Neutrophil (primary cell): ENCODE measurements around the gene PPARA.
"Not testable (repeated sequence)": the region's sequence is repeated elsewhere in the genome, so short reads cannot be mapped to it uniquely, and the experiment has no call there.

Experiments
- H3K27ac ChIP-seq: fragments of 200-600 bp; sonication (generic); 2 replicates; pipeline ENCODE4 v1.5.1; 2016; ENCODE audit warnings: mild to moderate bottlenecking, moderate library complexity
- H3K27me3 ChIP-seq: fragments of 200-600 bp; sonication (generic); 2 replicates; pipeline ENCODE4 v1.6.0; 2016; ENCODE audit warnings: mild to moderate bottlenecking
- H3K36me3 ChIP-seq: fragments of 200-600 bp; sonication (generic); 2 replicates; pipeline ENCODE4 v1.5.1; 2017
- H3K4me1 ChIP-seq, 2 experiments: fragments of 200-600 bp in 1 of 2; sonication (generic) in 1 of 2; 1 replicate in 1 of 2; 2 replicates in 1 of 2; pipeline versions ENCODE4 v1.5.1 to v1.6.1; 2013 to 2016; ENCODE audit warnings: low read depth in 1 of 2, low read length in 1 of 2, mild to moderate bottlenecking in 1 of 2, moderate library complexity in 1 of 2; ENCODE audit not compliant: control insufficient read depth in 1 of 2, insufficient read depth in 1 of 2
- H3K4me3 ChIP-seq, 2 experiments: fragments of 200-600 bp in 1 of 2; sonication (generic) in 1 of 2; 1 replicate in 1 of 2; 2 replicates in 1 of 2; pipeline ENCODE4 v1.5.1; 2013 to 2016; ENCODE audit warnings: low read depth in 1 of 2, low read length in 1 of 2, mild to moderate bottlenecking in 1 of 2, moderate library complexity in 1 of 2
- H3K9me3 ChIP-seq: fragments of 200-600 bp; sonication (generic); 2 replicates; pipeline ENCODE4 v1.5.1; 2016
- TF ChIP-seq, protein P1 (sequence below): fragments of 200-600 bp; sonication (generic); IDR thresholded peaks from 2 replicates; pipeline ENCODE4 v1.5.1; 2016; ENCODE audit warnings: antibody characterized with exemption

PPARA gene

DNA sequence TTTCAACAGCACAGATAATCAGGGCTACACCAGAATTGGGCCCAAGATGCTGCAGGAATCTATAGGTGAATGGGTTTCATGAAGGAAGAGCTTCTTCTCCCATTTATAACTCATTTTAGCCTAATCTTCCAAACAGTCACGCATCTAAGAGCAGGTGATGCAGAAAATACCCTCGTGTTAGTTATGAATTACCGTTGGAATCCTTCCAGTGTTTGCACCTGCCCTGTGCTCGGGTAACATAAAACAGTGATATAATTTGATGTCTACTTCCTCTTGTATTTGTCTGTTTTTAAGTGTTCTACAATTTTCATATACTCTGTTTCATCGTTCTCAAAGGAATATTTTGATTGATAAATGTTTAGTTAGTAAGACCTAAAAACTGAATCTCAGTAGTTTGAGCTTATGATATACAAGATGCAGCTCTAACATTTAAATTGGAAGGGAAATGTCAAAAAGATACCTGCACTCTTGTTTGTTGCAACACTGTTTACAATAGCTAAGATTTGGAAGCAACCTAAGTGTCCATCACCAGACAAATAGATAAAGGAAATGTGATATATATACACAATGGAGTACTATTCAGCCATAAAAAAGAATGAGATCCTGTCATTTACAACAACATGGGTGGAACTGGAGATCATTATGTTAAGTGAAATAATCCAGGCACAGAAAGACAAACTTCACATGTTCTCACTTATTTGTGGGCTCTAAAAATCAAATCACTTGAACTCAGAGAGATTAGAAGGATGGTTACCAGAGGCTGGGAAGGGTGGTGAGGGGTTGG lies 42.1 kb downstream of the PPARA start:
- H3K4me3 ChIP-seq: no peak overlapping the region
- no peak overlapping the region for H3K27ac ChIP-seq
- no peaks in the 10 kb centered on the region for H3K27me3 ChIP-seq
- H3K4me1 ChIP-seq: no peaks in the 10 kb centered on the region
- H3K9me3 ChIP-seq: no peaks in the 10 kb centered on the region
- TF ChIP-seq, protein P1, sequence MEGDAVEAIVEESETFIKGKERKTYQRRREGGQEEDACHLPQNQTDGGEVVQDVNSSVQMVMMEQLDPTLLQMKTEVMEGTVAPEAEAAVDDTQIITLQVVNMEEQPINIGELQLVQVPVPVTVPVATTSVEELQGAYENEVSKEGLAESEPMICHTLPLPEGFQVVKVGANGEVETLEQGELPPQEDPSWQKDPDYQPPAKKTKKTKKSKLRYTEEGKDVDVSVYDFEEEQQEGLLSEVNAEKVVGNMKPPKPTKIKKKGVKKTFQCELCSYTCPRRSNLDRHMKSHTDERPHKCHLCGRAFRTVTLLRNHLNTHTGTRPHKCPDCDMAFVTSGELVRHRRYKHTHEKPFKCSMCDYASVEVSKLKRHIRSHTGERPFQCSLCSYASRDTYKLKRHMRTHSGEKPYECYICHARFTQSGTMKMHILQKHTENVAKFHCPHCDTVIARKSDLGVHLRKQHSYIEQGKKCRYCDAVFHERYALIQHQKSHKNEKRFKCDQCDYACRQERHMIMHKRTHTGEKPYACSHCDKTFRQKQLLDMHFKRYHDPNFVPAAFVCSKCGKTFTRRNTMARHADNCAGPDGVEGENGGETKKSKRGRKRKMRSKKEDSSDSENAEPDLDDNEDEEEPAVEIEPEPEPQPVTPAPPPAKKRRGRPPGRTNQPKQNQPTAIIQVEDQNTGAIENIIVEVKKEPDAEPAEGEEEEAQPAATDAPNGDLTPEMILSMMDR: no peak
- H3K36me3 ChIP-seq: no peaks in the 10 kb centered on the region

- TF ChIP-seq, protein P1: no peak
- Histone ChIP-seq H3K4me3 (no peak overlapping the region), H3K36me3 (peaks cover 1% of the 10 kb centered on the region), H3K4me1 (no peaks in the 10 kb centered on the region), H3K27me3 (no peaks in the 10 kb centered on the region), H3K9me3 (no peaks in the 10 kb centered on the region), H3K27ac (no peak overlapping the region)
Measured at GRCh38 chr22:46193898-46194310, 43.6 kb downstream of the PPARA start.

GRCh38 chr22:46195487-46196165 lies 45.3 kb downstream of the PPARA start:
- H3K27me3 ChIP-seq: no peaks in the 10 kb centered on the region
- H3K4me3 ChIP-seq: no peak overlapping the region
- no peaks in the 10 kb centered on the region for H3K9me3 ChIP-seq
- TF ChIP-seq, protein P1: no peak
- no peaks in the 10 kb centered on the region for H3K4me1 ChIP-seq
- peaks cover 10% of the 10 kb centered on the region for H3K36me3 ChIP-seq
- no peak overlapping the region for H3K27ac ChIP-seq

- no peaks in the 10 kb centered on the region for H3K9me3 ChIP-seq
- H3K4me1 ChIP-seq: no peaks in the 10 kb centered on the region
- no peak overlapping the region for H3K4me3 ChIP-seq
- no peak overlapping the region for H3K27ac ChIP-seq
- TF ChIP-seq, protein P1: no peak
- H3K36me3 ChIP-seq: peaks cover 10% of the 10 kb centered on the region
- no peaks in the 10 kb centered on the region for H3K27me3 ChIP-seq
Measured at GRCh38 chr22:46196278-46196677, 46.0 kb downstream of the PPARA start.

GRCh38 chr22:46198274-46198673 lies 47.9 kb downstream of the PPARA start:
- Histone ChIP-seq H3K27ac (no peak overlapping the region), H3K4me3 (no peak overlapping the region), H3K4me1 (no peaks in the 10 kb centered on the region), H3K36me3 (peaks cover 10% of the 10 kb centered on the region), H3K9me3 (no peaks in the 10 kb centered on the region), H3K27me3 (no peaks in the 10 kb centered on the region)
- TF ChIP-seq, protein P1: no peak

DNA sequence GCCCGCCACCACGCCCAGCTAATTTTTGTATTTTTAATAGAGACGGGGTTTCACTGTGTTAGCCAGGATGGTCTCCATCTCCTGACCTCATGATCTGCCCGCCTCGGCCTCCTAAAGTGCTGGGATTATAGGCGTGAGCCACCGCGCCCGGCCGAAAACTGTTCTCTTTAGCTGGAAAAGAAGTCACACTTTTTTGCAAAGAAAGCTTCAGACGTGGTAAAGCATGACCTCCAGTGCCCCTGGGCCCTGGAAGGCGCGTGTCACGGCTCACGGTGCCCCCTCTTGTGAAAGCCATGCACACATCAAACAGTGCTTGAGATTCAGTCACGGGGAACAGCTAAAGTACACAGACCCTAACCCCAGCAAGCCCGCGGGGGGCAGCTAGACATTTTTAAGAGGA lies 48.5 kb downstream of the PPARA start:
- peaks cover 10% of the 10 kb centered on the region for H3K36me3 ChIP-seq
- H3K27ac ChIP-seq, H3K4me1 ChIP-seq, H3K9me3 ChIP-seq, H3K4me3 ChIP-seq, H3K27me3 ChIP-seq: not testable (repeated sequence)
